ENCODE data around the gene TMEM144.
"Not testable (repeated sequence)": the region's sequence is repeated elsewhere in the genome, so short reads cannot be mapped to it uniquely, and the experiment has no call there.

The TMEM144 gene

GRCh38 chr4:158229768-158230167 lies 19.5 kb downstream of the TMEM144 start:
- in situ Hi-C loops (cut with MboI; ENCODE audit: low sequenced_read_pairs): no loop called here

- in situ Hi-C loops (cut with MboI; ENCODE audit: low sequenced_read_pairs): no loop called here
Measured at GRCh38 chr4:158234671-158235070, 24.4 kb downstream of the TMEM144 start.

DNA sequence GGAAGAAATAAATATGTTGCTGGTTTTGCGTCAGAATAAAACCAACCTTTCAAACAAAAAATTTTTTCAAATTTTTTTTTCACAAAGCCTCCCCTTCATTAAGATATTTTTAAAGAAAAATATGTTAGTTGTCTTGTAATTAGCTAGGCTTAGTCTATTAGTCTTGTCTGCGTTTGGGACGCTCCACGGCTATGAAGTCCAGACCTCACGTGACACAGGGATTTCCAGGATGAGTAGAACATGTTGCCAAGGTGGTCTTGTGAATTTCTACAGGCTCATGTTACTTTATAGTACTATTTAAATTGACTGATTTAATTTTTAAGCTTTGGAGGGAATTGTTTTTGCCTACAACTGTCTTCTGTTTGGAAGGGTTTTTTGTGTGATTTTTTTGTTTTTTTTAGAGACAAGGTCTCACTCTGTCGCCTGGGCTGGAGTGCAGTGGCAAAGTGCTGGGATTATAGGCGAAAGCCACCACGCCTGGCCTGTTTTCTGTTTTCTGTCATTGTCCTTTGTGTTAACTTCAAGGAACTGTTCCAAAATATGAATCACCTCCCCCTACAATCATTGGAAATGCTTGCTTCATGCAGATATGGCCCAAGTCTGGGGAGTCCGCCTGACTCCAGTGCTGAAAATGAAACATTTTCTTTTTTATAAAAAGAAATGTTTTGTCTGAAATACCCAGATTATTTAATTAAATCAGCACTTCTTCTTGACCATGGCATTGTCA lies 26.2 kb downstream of the TMEM144 start:
- in situ Hi-C loops (cut with MboI; ENCODE audit: low sequenced_read_pairs): no loop called here

DNA sequence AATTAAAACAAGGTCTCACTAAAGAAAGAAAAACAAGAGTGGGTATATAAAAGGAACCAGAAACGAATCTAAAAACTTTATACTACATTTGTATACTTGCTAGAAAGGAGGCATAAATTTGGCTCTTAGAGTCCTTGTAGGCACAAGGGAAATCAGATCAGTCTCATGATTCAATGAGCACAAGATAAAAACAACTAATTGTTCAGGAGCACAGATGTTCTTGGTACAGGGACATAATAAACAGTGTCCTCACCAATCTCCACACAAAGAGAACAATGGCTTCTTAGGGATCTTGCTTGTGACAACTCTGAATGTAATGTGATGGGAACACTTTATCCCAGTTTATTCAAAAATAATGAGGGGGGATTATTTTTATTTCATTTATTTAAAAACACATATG lies 28.3 kb downstream of the TMEM144 start:
- in situ Hi-C loops (cut with MboI; ENCODE audit: low sequenced_read_pairs): no loop called here

- in situ Hi-C loops (cut with MboI; ENCODE audit: low sequenced_read_pairs): no loop called here
Measured at GRCh38 chr4:158239196-158239595, 28.9 kb downstream of the TMEM144 start.

GRCh38 chr4:158243071-158243470 lies 32.8 kb downstream of the TMEM144 start:
- in situ Hi-C loops (cut with MboI; ENCODE audit: low sequenced_read_pairs): no loop called here

- in situ Hi-C loops (cut with MboI; ENCODE audit: low sequenced_read_pairs): loop anchor here (10.0 to 25.0 kb wide), 3 partner anchors 256 to 937 kb away; no protein-coding TSS in a partner anchor
Measured at GRCh38 chr4:158250321-158250720, 40.0 kb downstream of the TMEM144 start.

DNA sequence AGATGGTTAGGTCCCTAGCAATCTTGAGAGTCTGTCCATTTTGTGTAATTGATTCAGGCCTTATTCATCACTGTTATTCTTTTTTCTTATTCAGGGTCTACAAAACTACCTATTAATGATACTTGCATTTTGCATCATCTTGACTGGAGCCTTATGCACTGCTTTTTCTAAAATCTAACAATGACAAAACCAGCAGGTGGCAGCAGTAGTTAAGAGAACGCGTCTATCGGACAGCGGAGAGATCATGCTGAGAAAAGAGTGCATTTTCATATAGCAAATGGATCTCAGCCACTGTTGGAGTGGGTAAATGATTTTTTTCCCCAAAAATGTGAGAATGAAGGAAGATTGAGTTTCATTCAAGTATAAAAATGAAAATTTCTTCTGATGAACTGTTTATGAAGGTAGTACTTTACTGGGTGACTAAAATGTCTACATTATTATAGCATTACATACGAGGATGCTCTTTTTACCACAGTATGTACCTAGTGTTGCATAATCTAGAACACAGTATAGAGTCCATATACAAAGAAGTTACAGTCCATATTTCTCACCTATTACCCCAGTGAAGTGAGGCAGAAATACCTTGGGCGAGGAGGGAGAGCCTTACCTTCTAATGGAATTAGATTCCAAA lies 43.2 kb downstream of the TMEM144 start:
- in situ Hi-C loops (cut with MboI; ENCODE audit: low sequenced_read_pairs): loop anchor here (10.0 to 25.0 kb wide), 3 partner anchors 259 to 934 kb away; no protein-coding TSS in a partner anchor

DNA sequence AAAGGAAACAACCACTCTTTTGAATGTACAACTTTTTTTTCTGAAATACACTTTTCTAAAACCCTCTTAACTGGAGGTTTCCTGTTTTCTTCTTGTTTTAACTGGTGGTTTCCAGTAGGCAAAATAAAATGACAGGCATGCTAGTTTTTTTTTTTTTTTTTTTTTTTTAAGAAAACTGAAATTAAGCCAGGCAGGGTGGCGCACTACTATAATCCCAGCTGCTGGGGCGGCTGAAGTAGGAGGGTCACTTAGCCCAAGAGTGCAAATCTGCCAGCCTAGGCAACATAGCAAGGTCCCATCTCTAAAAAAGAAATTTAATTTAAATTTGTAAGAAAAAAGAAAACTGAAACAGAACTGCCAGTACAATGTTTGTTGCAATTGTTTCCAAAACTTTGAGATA lies 44.0 kb downstream of the TMEM144 start:
- in situ Hi-C loops (cut with MboI; ENCODE audit: low sequenced_read_pairs): loop anchor here (10.0 to 25.0 kb wide), 3 partner anchors 259 to 933 kb away; no protein-coding TSS in a partner anchor

DNA sequence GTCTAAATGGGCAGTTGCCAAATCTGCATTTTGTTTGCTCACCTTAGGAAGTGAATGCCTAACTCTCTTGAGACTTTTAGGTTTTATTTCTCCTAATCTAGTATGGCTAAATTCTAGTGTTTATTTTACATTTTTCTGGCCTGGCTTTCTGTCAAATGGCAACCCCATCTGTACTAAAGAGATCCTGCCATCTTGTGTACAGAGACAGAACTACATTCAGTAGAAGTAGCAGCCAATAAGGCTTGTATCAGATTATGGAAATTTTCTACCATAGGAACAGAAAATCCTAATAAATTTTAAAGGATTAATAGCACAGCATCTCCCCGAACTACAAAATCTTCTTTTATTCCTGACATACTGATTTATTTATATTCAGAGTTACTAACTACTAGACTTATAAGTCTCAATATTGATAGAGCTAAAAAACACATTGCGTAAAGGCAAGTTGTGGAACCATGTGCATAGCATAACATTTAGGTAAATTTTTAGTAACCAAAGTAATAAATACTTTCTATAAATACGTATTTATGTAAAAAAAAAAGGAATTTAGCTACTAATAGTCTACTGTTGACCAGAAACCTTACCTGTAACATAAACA lies 45.5 kb downstream of the TMEM144 start:
- in situ Hi-C loops (cut with MboI; ENCODE audit: low sequenced_read_pairs): loop anchor here (10.0 to 25.0 kb wide), 3 partner anchors 261 to 931 kb away; no protein-coding TSS in a partner anchor

DNA sequence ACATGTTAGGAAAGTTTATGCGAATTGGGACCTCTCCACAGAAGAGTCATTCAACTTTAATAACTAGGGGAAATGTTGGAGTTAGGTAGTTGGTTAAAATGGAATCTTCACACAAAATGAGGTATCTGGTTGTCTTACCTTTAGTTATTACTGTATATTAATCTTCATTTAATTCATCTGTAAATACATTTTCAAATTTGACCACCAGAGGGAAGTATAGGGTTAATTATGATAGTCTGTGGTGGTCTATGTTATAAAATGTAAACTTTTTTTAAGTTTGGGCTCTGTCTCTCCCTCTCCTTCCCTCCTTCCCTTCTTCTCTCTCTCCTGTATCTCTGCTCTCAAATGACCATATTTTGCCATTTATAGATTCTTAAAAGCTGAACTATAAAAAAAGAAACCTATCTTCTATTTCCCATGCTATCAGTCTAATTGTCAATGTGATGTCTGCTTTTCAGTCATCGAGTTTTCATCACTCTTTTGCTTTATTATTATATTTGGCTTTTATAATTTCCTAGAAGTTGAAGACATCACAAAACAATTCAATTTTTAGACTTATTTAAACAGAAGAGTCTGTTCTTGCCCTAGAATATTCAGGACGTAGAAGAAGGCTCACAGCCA lies 49.8 kb downstream of the TMEM144 start:
- in situ Hi-C loops (cut with MboI; ENCODE audit: low sequenced_read_pairs): loop anchor here (10.0 to 25.0 kb wide), 3 partner anchors 265 to 927 kb away; no protein-coding TSS in a partner anchor

DNA sequence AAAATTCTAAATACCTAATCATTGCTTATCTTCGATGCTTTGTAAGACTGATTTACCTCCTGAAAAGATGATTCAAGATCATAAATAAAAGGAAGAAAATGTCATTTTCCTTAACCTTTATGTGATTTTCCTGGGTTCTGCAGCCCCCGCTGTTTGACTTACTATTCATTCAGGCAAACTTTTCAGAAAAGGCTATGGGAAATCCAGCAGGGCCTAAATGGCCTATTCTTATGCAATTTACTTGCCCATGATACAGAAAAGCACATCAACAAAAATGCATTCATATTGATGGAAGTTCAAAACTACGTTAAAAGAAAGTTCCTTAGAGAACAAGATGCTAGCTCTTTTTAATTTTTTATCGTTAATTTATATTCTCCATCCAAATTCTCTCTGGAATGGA lies 51.2 kb downstream of the TMEM144 start:
- in situ Hi-C loops (cut with MboI; ENCODE audit: low sequenced_read_pairs): loop anchor here (25.0 kb wide), 2 partner anchors 351 to 926 kb away; no protein-coding TSS in a partner anchor

DNA sequence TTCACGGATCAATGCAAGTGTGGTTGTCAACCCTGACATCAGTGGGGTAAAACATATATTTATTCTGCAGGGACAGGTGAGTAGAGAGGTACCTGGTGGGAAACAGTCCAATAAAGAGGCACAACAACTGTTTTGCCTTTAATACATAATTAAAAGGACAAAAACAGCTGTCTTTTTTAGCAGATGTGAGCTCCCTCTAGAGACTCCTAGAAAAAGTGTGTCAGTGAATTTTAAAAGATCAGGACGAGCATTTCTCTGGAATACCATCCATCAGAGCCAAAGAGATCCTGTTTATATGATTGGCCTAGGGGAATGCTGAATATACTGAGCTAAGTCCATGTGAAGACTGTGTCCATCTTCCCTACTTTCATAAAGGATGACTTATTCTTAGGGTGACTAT lies 58.3 kb downstream of the TMEM144 start:
- in situ Hi-C loops (cut with MboI; ENCODE audit: low sequenced_read_pairs): loop anchor here (25.0 kb wide), 2 partner anchors 344 to 919 kb away; no protein-coding TSS in a partner anchor

- in situ Hi-C loops (cut with MboI; ENCODE audit: low sequenced_read_pairs): loop anchor here (25.0 kb wide), 2 partner anchors 338 to 913 kb away; no protein-coding TSS in a partner anchor
Measured at GRCh38 chr4:158274636-158275035, 64.3 kb downstream of the TMEM144 start.

DNA sequence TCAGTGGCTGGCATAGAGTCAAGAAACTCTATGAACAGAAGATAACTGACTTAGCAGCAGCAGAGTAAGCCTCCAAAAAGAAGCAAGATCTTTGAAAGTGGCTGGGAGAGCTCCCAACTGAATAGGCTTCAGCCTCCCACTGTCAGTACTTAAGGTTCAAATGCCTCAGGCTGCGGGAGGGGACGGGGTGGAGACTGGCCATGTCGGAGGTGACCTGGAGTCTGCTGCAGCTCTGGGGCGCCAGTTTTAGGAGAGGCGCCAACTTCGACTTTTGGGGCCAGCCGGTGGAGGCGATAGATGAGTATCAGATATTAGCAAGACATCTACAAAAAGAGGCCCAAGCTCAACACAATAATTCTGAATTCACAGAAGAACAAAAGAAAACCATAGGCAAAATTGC lies 67.3 kb downstream of the TMEM144 start:
- in situ Hi-C loops (cut with MboI; ENCODE audit: low sequenced_read_pairs): no loop called here

DNA sequence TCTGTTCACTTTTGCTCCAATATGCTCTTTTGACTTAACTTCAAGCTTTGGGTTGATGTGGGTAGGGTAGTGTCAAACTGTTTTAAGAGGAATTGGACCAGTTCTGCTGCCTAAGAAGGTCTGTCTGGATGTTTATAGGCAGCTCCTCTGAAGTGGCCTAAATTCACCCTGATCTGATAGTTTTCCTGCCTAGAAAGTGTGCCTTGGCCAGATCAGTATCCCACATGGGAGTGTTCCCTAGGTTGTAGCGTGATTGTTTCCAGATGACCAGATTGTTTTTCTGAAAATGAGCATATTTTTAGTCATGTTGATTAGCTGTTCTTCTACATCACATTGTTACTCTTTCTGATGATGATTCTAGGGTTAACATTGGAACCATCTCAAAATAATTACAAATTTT lies 68.8 kb downstream of the TMEM144 start:
- in situ Hi-C loops (cut with MboI; ENCODE audit: low sequenced_read_pairs): not testable (repeated sequence)

DNA sequence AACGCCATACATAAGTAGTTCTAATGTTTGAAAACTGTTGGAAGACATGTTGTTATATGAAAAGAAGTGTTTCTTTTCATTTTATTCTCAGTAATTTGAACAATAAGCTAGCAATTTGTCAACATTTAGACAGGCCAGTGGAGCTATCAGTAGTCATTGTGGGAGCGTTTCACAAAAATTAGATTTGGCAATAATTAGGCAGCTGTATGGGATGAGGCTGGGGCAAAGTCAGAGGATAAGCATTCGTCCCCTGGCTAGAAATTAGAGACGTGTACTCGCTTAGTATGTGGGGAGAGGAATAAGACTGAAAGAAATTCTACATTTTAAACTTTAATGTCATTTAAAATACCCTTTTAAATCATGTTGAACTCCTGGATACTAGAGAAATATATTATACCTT lies 70.6 kb downstream of the TMEM144 start:
- in situ Hi-C loops (cut with MboI; ENCODE audit: low sequenced_read_pairs): no loop called here

DNA sequence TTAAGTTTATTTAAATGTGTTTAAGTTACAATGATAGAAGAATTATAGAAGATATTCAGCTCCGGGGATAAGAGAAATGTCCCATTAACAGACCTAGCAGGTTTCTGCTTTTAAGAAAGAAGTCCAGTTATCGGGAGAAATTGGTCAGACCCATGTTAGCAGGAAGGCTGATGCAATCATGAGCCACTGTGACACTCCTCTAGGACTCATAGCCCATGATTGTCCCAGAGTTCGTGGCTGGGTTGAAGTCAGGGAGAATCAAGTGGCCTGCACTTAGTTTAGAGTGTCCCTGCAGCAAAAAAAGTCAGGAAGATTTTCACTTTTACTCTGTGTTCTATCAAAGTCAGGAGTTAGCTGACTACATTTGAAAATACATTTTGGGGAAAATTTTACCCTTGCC lies 72.0 kb downstream of the TMEM144 start:
- in situ Hi-C loops (cut with MboI; ENCODE audit: low sequenced_read_pairs): no loop called here

- in situ Hi-C loops (cut with MboI; ENCODE audit: low sequenced_read_pairs): no loop called here
Measured at GRCh38 chr4:158285429-158286216, 75.3 kb downstream of the TMEM144 start.

GRCh38 chr4:158290912-158291311 lies 80.6 kb downstream of the TMEM144 start:
- in situ Hi-C loops (cut with MboI; ENCODE audit: low sequenced_read_pairs): no loop called here

Measured in HL-60/S4 (cell line).